NT2/D1 (cell line): Measurements from ENCODE around the gene ZNF512B.

Experiments
- SUZ12 ChIP-seq: IDR thresholded peaks from 2 replicates; pipeline ENCODE4 v1.6.1; 2011; ENCODE audit not compliant: insufficient read length, insufficient read depth; ENCODE audit errors: extremely low read depth
- ZNF274 ChIP-seq: IDR thresholded peaks from 2 replicates; pipeline ENCODE4 v1.6.1; 2011; ENCODE audit warnings: mild to moderate bottlenecking, low read depth, low read length

GRCh38 chr20:64015635-64016034 is 45.9 kb upstream of the ZNF512B start:
- no peak for TF ChIP-seq SUZ12
- no peak for TF ChIP-seq ZNF274
